RWPE2 (cell line): Measurements from ENCODE around the gene IFITM1.

Source experiments
- ATAC-seq: fragments of 200-7000 bp; cut with Tn5 transposase; 3 replicates; pipeline ENCODE4 v1.9.1; 2021; ENCODE audit warnings: low read depth
- DNase-seq: peaks from one replicate; pipeline ENCODE4 v3.0.0-alpha.2; 2020; ENCODE audit warnings: low spot score
- H3K27ac ChIP-seq: fragments of 450-650 bp; 2 replicates; pipeline ENCODE4 v1.5.1; 2017; ENCODE audit warnings: mild to moderate bottlenecking; ENCODE audit not compliant: poor library complexity, severe bottlenecking
- H3K27me3 ChIP-seq: fragments of 250-450 bp; sonication (Bioruptor Pico); 2 replicates; pipeline ENCODE4 v1.5.1; 2021; ENCODE audit warnings: mild to moderate bottlenecking, moderate library complexity; ENCODE audit not compliant: insufficient read depth, poor library complexity, severe bottlenecking
- H3K36me3 ChIP-seq: fragments of 250-450 bp; sonication (Bioruptor Pico); 2 replicates; pipeline ENCODE4 v1.5.1; 2020; ENCODE audit warnings: low read depth, mild to moderate bottlenecking, moderate library complexity
- H3K4me1 ChIP-seq: fragments of 250-450 bp; sonication (Bioruptor Pico); 2 replicates; pipeline ENCODE4 v1.5.1; 2021; ENCODE audit warnings: mild to moderate bottlenecking, moderate library complexity; ENCODE audit not compliant: insufficient read depth, poor library complexity, severe bottlenecking
- H3K4me3 ChIP-seq: fragments of 250-450 bp; sonication (Bioruptor Pico); 2 replicates; pipeline ENCODE4 v1.5.1; 2021; ENCODE audit warnings: mild to moderate bottlenecking, moderate library complexity; ENCODE audit not compliant: severe bottlenecking
- H3K9me3 ChIP-seq: fragments of 250-450 bp; sonication (Bioruptor Pico); 2 replicates; pipeline ENCODE4 v1.5.1; 2021; ENCODE audit warnings: mild to moderate bottlenecking, moderate library complexity; ENCODE audit not compliant: severe bottlenecking
- CTCF ChIP-seq: fragments of 450-650 bp; IDR thresholded peaks from one replicate; pipeline ENCODE4 v1.5.1; 2017; ENCODE audit warnings: mild to moderate bottlenecking, moderate library complexity; ENCODE audit not compliant: poor library complexity, severe bottlenecking

The IFITM1 gene

GRCh38 chr11:339963-340362 is 26.1 kb downstream of the IFITM1 start:
- ATAC-seq (no peak), DNase-seq (no peak)
- H3K4me1 ChIP-seq: no peaks in the 10 kb centered on the region
- no peak for TF ChIP-seq CTCF
- H3K4me3 ChIP-seq: no peak overlapping the region
- H3K9me3 ChIP-seq: no peaks in the 10 kb centered on the region
- no peaks in the 10 kb centered on the region for H3K36me3 ChIP-seq
- H3K27ac ChIP-seq: no peak overlapping the region
- H3K27me3 ChIP-seq: no peaks in the 10 kb centered on the region

GRCh38 chr11:340539-341512 is 27.0 kb downstream of the IFITM1 start:
- Histone ChIP-seq H3K4me1 (no peaks in the 10 kb centered on the region), H3K36me3 (no peaks in the 10 kb centered on the region), H3K27me3 (no peaks in the 10 kb centered on the region), H3K27ac (no peak overlapping the region), H3K9me3 (no peaks in the 10 kb centered on the region), H3K4me3 (no peak overlapping the region)
- no peak for ATAC-seq
- DNase-seq: no peak
- no peak for TF ChIP-seq CTCF

GRCh38 chr11:342328-342727 is 28.5 kb downstream of the IFITM1 start:
- DNase-seq (no peak), ATAC-seq (no peak)
- no peak for TF ChIP-seq CTCF
- H3K27me3 ChIP-seq: no peaks in the 10 kb centered on the region
- H3K36me3 ChIP-seq: no peaks in the 10 kb centered on the region
- H3K9me3 ChIP-seq: no peaks in the 10 kb centered on the region
- no peak overlapping the region for H3K27ac ChIP-seq
- no peak overlapping the region for H3K4me3 ChIP-seq
- H3K4me1 ChIP-seq: no peaks in the 10 kb centered on the region

- TF ChIP-seq CTCF: no peak
- no peak for DNase-seq
- ATAC-seq: no peak
- no peaks in the 10 kb centered on the region for H3K27me3 ChIP-seq
- H3K4me1 ChIP-seq: peaks cover under 1% of the 10 kb centered on the region
- H3K27ac ChIP-seq: no peak overlapping the region
- H3K9me3 ChIP-seq: no peaks in the 10 kb centered on the region
- H3K4me3 ChIP-seq: no peak overlapping the region
- no peaks in the 10 kb centered on the region for H3K36me3 ChIP-seq
Observed at GRCh38 chr11:344836-345578, 31.2 kb downstream of the IFITM1 start.
